GM19397 (cell line): Measurements from ENCODE around the gene FBXO3.
"Not testable (repeated sequence)": the region's sequence is repeated elsewhere in the genome, so short reads cannot be mapped to it uniquely, and the experiment has no call there.

Experiments
- ATAC-seq: cut with Tn5 transposase; IDR thresholded peaks from one replicate; pipeline ENCODE4 v1.9.1; 2021; ENCODE audit warnings: mild to moderate bottlenecking, moderate library complexity; ENCODE audit not compliant: unreplicated experiment

Gene FBXO3, protein sequence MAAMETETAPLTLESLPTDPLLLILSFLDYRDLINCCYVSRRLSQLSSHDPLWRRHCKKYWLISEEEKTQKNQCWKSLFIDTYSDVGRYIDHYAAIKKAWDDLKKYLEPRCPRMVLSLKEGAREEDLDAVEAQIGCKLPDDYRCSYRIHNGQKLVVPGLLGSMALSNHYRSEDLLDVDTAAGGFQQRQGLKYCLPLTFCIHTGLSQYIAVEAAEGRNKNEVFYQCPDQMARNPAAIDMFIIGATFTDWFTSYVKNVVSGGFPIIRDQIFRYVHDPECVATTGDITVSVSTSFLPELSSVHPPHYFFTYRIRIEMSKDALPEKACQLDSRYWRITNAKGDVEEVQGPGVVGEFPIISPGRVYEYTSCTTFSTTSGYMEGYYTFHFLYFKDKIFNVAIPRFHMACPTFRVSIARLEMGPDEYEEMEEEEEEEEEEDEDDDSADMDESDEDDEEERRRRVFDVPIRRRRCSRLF

GRCh38 chr11:33773987-33774735 lies at the start of gene FBXO3:
TSS of gene FBXO3 (minus strand) at chr11:33774520. CDS start at chr11:33774497, 23 bp downstream.
- ATAC-seq: peak; percentile 71

- ATAC-seq: not testable (repeated sequence)
These were observed 48.7 kb upstream of the FBXO3 start for GRCh38 chr11:33822981-33823380.

DNA sequence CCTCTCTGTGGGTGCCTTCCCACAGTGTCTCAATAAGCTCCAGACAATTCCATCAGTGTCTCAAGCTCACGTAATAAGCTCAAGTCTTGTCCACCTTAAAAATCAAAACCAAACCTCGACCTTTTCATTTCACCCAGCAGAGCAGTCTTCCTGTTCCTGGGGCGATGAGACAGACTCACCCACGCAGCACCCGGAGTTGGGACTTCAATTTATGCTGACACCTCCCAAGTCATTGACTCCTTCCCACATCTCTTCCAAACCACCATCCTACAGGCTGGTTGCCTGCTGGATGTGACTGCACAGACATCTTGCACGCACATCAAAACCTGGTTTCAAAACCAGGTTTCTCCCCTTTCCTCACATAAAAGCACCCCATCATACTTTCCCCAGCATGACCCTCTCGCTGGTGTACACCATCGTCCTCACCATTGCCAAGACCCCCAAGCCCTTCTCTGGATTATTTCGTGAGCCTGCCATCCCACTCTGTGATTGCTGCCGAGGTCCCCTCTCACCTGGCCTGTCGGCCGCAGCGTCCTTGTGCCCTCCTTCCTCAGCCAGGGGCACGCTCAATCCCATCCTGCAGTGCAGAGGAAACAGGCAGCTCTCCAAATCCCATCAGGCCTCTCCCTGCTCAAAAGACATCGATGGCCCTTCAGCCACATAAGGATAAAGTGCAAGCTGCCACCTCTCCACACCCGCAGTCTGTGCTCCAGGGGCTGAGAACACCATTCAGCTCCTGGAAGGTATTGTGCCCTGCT lies 45.1 kb upstream of the FBXO3 start:
- no peak for ATAC-seq

GRCh38 chr11:33808228-33808828 lies 34.0 kb upstream of the FBXO3 start:
- ATAC-seq: peak; percentile 79

DNA sequence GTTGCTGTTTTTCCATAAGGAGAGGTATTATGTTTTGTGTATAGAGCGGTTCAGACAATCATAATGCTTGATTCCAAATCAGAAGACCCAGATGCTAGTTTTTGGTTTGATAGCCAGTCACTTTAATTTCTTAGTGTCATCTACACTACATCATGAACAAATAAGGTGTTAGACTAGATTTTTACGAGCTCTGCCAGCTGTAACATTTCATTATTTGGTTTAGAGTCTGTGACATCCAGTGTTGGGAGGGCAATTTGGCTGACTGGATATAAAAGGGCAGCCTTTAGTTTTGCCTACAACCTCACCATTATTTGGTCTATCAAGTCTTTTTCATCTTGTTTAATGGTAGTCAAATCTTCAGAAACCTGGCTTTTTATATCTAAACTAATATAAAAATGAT lies 30.2 kb upstream of the FBXO3 start:
- no peak for ATAC-seq

GRCh38 chr11:33802194-33802950 lies 28.1 kb upstream of the FBXO3 start:
- peak; percentile 56 for ATAC-seq

DNA sequence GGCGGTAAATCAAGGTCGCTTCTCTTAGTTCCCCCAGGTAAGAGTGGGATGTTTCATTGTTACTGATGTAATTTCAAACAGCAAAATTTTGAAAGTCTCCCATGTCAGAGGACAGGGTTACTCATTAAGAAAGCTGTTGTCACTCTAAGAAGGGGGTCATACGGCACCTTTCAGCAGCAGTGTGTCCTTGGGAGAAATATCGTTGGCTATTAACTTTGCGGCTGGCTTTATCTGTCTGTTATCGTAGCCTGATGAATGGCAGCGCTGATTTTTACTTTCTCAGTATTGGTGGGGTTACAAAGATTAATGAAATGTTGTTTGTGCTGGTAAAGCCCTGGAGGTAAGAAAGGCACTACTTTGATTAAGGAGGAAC lies 27.5 kb upstream of the FBXO3 start:
- ATAC-seq: peak; percentile 40

DNA sequence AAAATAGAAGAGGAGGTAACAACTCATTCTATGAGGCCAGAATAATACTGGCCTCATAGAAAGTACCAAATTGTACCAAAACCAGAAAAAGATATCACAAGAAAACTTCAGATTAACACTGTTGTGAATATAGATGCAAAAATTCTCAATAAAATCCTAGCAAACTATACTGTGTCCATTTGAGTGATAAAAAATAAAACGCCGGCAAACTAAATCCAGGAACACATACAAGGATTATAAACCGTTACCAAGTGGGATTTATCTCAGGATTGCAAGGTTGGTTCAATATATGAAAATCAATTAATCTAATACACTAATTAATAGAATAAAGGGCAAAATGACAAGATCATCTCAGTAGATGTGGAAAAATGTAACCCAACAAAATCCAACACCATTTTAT lies 23.6 kb upstream of the FBXO3 start:
- ATAC-seq: no peak

GRCh38 chr11:33790040-33790439 lies 15.7 kb upstream of the FBXO3 start:
- ATAC-seq: no peak

DNA sequence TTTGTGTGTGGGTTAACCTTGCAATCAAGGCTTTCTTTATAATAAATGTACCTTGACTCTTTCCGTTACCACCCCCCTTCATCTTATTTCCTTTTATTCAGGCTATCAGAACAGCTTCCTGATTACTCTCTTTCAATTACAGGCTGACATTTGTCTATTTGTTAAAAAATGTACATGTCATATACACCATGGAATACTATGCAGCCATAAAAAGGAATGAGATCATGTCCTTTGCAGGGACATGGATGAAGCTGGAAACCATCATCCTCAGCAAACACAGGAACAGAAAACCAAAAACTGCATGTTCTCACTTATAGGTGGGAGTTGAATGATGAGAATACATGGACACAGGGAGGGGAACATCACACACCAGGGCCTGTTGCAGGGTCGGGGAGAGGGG lies 13.8 kb upstream of the FBXO3 start:
- not testable (repeated sequence) for ATAC-seq

DNA sequence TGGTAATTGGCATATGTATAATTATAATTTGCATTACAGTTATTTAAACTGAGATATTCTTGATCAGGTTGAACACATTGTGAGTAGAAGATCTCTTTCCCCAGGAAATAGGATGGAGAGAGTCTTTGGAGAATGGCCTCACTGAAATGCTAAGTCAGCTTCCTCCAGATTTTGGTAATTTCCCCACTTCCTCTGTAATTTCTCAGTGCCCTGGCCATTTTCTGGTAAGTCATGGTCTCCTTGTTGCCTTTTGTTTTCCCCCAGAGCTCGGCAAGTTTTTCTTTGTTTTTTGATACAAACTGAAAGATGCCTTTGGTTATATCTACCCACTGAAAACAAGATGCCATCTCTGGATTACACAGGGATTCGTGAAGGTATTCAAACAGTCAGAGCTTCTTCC lies 12.8 kb upstream of the FBXO3 start:
- ATAC-seq: no peak

- no peak for ATAC-seq
These were observed 11.3 kb upstream of the FBXO3 start for GRCh38 chr11:33785609-33786008.

DNA sequence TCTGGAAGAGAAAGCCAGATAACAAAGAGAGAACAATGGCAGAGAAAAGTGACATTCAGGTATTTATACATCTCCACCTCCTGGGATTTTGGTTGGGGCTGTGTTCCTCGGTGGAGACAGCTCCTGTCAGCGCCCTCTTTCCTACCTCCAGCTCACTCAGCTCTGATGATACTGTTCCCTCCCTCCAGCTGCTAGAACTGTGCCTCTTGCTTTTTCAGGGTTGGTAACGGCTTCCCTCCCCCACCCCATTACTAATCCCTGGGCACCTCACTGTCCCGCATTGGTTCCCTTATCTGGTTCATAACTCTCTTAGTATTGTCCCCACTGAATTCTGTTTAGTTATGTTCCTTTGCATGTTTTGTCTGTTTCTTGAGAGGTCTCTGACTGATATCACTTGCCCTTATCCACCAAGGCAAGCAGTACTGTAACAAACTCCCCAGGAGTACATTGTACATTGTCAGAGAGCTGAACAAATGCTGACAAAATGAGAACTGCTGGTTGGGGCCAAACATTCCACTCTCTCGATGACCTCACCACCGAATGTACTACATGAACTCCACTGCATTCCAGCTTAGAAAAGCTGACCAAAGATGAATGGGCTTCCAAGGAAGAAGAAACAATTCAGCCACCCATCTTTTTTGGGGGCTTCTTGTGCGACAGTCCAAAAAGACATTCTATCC lies 5.7 kb upstream of the FBXO3 start:
- ATAC-seq: no peak

DNA sequence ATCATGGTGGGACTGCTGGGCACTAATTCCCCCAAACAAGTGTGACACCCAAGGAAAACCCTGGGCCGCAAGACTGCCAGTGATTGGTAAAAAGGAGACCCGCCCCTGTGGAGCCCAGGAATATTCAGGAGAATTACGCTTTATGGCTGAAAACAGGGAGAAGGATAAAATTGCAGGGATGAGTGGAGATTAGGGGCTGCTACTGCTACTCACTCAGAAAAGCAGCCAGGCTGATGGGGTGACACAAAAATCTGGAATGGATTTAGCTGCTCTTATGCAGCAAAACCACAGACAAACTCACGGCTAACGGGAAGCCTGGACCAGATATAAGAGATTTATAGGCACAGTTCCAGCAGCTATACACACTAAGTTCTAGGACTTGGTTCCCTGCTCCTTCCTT lies 4.4 kb upstream of the FBXO3 start:
- ATAC-seq: no peak

- ATAC-seq: no peak
These were observed 3.6 kb upstream of the FBXO3 start for GRCh38 chr11:33777906-33778305.

DNA sequence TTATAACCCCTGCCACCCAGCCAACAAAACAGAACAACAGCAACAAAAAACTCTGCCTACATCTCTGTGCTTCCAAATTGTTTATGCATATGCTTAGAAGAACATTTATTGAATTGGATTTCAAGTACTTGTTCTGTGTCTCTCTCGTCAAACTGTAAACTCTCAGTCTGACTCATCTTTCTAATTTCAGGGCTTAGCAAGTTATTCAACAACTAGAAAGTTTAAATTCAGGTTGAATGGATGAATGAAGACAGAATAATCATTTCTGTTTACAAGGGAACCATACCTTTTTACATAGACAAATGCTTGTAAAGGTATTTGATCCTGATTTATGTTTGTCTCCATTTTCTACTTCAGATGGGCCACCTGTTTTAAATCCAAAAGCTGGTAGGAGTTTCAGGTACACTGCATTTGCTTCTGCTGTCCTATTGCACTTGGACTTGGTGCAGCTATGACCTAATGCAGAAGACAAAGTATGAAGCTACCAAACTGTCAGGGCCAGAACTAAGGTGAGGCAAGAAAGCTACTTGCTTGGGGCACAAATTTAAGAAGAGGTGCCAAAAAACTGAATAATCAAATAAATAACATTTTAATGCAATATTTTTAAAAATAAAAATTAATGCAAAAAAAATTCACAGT lies 1.6 kb upstream of the FBXO3 start:
- peak; percentile 26 for ATAC-seq

- no peak for ATAC-seq
These were observed 1.1 kb upstream of the FBXO3 start for GRCh38 chr11:33775467-33775807.

DNA sequence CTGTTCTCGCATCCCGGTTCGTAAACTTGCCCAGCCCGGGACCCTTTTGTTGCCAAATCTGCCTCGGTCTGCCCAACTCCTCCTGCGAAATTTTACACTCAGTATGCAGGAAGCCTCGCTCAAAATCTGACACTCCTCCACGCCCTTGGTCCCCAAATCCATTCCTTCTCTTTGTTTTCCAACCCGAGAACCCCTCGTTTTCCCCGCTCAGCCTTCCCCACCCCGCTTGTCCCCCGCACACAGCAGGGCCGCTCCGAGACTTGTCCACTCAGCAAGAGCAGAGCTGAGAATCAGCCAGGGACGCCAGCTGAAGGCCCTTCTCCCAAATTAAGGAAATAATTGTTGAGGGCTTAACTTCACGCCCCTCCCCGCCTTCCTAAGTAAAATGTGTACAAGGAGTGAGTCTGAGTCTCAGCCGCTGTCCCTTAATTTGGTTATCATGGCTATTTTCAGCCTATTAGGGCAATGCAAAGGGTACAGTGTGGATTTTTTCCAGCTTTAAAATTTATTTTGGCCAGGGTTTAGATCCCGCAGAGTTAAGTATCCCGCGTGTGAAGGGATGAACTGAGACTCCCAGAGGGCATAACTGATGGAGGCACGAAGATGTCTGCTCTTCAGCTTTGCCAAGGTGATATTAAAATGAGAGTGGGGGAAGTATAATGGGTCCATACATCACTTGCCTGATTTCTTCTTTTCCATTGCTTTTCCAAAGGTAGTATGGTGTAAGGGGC lies 581 bp upstream of the FBXO3 start:
- no peak for ATAC-seq
